Stimulated activated naive CD4-positive, alpha-beta T cell treated with Interleukin-2 at 50 U/mL for 16 hours (primary cell): Measurements from ENCODE around the gene SLC6A3.

ENCODE experiments used
- DNase-seq: peaks from one replicate; lab custom pipeline; 2025; lab: John Stamatoyannopoulos, UW

SLC6A3 gene

DNA sequence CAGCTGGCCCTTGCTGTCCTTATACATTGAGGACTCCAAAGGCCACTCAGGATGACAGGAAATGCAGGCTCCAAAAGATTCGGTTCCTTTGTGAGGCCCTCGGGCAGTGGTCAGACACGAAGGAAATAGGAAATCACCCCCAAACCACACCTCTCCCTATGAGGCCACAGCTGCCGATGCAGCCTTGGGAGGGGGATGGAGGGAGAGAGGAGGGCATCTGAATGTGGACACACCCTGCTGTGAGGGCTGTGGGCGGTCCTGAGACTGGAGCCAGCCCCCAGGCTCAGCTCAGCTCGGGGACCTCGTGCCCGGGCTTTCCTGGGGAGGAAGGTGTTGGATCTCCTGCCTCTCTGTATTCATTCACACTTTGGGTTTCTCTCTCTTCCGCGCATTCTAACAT lies 97.7 kb downstream of the SLC6A3 start:
- no peak for DNase-seq

DNA sequence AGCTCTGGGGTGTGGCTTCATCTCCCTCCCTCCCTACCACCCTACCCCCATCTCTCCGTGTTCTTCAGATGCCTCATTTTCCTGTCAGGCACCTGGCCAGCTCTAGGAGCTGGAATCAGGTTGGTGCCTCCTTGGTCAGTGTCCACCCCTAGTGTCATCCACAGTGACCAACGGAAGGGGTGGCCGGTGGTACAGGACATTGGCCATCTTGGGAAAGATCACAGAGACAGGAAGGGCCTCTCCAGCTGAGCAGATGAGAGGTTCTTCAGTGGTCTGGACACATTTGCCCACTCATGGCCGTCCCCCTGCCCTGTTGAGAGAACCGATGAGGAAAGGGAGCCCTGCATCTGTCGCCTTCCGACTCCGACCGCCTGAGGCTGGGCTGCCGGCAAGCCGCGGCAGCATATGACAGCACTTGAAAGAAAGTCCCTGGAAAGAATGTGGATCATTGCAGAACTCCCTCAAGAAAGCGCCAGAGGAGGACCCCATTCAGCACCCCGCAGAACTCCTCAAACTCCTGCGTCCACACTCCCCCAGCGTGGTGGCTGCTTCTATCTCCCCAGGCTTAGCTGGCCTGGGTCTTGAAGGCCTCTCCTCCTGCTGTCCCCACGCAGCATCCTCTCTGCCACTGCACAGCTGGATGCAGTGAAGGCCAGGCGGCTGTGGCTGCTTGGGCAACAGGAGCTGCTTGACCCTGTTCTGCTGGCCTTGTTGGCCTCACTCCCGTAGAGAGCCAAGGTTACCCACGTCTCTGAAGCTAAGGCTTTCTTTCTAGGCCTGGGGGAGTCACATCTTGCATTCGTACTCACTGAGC lies 98.4 kb downstream of the SLC6A3 start:
- DNase-seq: no peak

DNA sequence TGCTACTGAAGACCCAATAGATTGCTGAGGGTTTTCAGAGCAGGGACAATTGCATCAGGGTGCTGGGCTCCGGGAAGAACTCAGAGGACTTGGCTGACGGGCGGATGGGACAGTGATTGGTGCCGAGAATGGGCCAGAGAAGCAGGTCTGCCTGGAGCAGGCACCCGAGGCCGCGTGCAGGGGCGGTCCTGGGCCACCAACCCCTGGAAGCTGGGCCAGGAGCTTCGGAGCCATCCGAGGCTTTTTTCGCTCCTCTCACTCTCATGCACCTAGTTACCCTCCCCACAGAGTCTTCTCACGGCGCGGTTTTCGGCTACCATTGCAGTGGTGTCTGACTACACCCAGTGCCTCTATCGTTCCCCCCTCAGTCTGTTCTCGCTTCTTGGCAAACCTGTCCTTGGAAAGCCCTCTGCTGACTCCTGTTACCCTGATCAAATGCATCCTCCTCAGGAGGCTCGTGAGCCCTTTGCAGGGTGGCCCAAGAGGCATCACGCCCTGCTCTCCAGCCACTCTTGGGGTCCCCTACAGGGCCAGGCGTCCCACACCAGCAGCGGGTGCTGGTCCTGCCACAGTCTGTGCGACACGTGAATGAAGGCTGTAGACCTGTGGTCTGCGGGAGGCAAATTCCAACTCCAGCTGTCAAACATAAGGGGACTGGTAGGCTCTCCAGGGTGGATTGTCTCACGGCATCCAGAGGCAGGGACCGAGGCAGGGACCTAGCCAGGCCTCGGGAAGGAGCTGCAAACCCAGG lies 99.2 kb downstream of the SLC6A3 start:
- DNase-seq: no peak

DNA sequence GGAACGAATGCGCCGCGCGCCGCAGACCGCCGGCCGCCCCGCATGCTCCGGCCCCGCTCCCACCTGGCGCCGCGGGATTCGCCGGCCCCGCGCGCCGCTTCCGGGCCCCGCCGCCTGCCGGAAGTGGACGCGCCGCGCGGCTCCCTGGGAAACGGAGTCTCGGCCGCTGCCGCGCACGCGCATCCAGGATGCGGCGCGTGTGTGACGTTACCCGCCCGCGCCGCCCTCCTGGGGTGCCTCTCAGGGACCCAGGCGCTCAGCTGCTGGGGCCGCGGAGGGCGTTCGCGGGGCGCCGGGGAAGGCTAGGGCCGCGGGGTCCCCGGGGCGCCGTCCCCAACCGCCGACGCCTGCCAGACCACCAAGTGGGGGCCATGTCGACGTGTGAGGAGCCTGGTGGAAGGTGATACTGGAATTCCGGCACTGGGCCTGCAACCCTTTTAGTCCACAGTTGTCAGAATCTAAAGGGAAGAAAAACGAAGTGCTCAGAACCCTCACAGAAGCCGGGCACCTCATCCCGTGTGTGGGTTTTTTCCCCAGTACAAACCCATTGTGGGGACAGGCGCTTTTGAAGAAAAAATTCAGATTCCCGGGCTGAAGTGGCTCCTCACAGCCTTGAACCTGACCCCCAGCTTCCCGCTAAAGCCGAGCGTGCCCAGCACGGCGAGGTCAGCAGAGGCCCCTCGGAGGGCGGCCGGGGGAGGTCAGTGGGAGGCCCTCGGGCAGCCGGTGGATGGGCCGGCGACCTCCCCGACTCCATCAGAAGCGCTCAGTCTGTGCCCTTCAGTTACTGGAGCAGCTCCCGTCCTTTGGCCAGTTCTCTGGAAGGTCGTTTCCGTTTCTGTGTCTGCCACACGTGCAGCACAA lies 100.0 kb downstream of the SLC6A3 start, which contains the start of gene CLPTM1L:
Gene CLPTM1L (minus strand): TSS at position 125 of the 864 bp plus-strand sequence. CDS start 258 bp downstream, outside the sequence.
- DNase-seq: peak; percentile 80

DNA sequence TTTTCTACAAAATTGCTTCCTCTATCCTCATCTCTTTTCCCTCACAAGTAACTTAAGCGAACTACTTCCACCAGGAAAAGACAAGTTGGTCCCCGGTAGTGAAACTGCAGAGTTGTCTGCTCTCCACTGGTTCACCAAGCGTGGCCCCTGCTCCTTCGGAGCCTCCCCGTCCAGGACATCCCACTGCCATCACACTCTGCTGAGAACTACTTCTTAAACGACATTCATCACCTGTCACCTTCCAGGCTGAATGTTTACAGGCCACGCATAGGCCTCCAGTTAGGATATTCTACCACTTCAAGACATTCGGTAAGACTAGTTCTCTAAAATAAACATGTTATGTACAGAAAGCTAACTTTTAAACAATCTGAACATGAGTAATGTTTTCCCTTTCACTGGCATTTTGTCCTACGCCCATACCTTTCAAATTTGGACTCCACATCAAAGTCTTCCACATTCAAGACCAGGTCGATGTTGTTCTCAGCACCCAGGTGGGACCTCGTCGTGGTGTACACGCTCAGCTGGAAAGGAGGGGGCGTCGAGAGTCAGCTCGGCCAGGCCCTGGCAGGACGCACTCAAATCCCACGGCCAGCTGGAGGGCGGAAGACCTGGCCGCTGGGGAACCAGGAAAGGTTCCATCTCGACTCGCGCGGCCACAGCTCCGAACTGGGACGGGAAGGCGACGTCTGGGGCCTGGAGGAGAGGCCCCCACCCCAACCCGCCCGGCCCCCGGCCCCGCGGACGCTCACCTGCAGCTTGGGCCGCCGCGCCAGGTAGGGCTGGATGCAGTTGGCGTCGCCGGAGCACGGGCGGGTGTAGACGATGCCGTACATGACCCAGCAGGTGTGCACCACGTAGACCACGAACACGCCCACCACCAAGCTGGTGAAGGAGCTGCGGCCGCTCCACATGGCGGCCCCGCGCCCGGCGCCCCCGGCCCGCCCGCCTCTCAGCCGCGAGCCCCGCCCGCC lies 101.0 kb downstream of the SLC6A3 start:
- no peak for DNase-seq

DNA sequence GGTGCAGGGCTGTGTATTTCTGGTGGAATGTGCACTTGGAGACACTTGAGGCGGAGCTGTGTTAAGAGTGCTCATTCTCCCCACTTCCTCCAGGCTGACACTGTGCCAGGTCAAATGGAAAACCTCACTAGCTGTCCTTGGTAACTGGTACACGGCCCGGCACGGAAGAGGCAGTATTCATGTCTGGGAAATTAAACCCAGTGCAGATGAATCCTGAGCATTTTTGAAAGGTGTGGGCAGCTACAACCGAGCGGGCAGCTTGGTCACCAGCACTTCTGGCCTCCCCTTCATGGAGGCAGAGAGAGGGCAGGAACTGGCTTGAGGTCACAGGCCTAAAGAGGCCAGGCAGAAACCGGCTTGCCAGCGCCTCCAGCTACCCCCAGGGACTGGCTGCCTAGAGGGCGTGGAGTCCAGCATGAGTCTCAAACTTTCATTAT lies 101.9 kb downstream of the SLC6A3 start:
- no peak for DNase-seq
